ENCODE measurements around the gene SRGAP3.

DNA sequence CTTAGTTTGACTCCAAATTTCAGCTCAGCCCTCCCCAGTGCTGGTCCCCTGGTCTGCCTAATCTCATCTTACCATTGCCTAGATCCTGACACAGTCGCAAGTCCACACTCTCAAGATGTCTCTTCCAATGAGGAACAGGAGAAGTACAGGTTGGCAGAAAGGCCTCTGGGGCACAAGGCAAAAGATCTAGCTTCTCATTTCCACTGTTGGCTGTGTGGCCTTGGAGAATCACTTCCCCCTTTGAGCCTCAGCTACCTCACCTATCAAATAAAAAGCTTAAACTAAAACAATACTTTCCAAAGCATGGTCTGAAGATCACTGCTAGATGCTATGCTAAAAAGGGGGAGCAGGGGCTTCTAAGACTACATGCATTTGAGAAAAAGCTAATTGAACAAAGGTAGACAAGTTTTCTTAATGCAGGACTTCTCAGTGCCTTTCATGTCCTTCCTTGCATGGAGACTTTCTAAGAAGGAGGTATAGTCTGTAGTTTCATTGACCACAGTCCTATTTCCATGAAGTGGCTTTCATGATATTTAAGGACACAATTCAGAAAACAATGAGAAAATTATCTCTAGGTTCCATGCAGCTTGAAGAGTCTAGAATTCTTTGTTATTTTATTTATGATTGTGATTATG is 168.1 kb downstream of the SRGAP3 start:
- no peak for TF ChIP-seq EZH2 (IDR thresholded peaks at IDR 0.05; ENCODE audit: insufficient read depth, low read length)
- TF ChIP-seq, protein P1, sequence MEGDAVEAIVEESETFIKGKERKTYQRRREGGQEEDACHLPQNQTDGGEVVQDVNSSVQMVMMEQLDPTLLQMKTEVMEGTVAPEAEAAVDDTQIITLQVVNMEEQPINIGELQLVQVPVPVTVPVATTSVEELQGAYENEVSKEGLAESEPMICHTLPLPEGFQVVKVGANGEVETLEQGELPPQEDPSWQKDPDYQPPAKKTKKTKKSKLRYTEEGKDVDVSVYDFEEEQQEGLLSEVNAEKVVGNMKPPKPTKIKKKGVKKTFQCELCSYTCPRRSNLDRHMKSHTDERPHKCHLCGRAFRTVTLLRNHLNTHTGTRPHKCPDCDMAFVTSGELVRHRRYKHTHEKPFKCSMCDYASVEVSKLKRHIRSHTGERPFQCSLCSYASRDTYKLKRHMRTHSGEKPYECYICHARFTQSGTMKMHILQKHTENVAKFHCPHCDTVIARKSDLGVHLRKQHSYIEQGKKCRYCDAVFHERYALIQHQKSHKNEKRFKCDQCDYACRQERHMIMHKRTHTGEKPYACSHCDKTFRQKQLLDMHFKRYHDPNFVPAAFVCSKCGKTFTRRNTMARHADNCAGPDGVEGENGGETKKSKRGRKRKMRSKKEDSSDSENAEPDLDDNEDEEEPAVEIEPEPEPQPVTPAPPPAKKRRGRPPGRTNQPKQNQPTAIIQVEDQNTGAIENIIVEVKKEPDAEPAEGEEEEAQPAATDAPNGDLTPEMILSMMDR (IDR thresholded peaks at IDR 0.05; ENCODE audit: insufficient read depth, low read depth, low read length), result no peak
